Embryonic facial prominence (tissue), 1 donor: Measurements from ENCODE around the gene IFFO2.

Experiments
- DNase-seq: peaks from one replicate; pipeline ENCODE4 v3.0.0-alpha.2; 2016; ENCODE audit errors: extremely low spot score

IFFO2 gene

GRCh38 chr1:18919197-18919905 lies 37.1 kb downstream of the IFFO2 start:
- no peak for DNase-seq

GRCh38 chr1:18918417-18918816 lies 38.1 kb downstream of the IFFO2 start:
- DNase-seq: no peak

GRCh38 chr1:18917071-18917799 lies 39.2 kb downstream of the IFFO2 start:
- DNase-seq: no peak

- DNase-seq: no peak
Observed at GRCh38 chr1:18915341-18915740, 41.1 kb downstream of the IFFO2 start.

- DNase-seq: no peak
Observed at GRCh38 chr1:18913065-18913835, 43.2 kb downstream of the IFFO2 start.

- no peak for DNase-seq
Observed at GRCh38 chr1:18912550-18912949, 43.9 kb downstream of the IFFO2 start.

GRCh38 chr1:18908911-18909771 lies 47.3 kb downstream of the IFFO2 start:
- DNase-seq: no peak

GRCh38 chr1:18907917-18908845 lies 48.3 kb downstream of the IFFO2 start:
- no peak for DNase-seq

GRCh38 chr1:18907021-18907916 lies 49.2 kb downstream of the IFFO2 start:
- DNase-seq: peak; percentile 57

GRCh38 chr1:18903291-18903756 lies 53.2 kb downstream of the IFFO2 start:
- no peak for DNase-seq

- peak; percentile 92 for DNase-seq
Observed at GRCh38 chr1:18902523-18903290, 53.8 kb downstream of the IFFO2 start, which contains the start of gene ALDH4A1. Gene ALDH4A1, minus strand, starts transcription at chr1:18902555. Its CDS starts 32 bp downstream, at chr1:18902523.

- no peak for DNase-seq
Observed at GRCh38 chr1:18901952-18902522, 54.4 kb downstream of the IFFO2 start.

GRCh38 chr1:18901147-18901951 lies 55.1 kb downstream of the IFFO2 start:
- DNase-seq: no peak

GRCh38 chr1:18900303-18900841 lies 56.1 kb downstream of the IFFO2 start:
- no peak for DNase-seq

GRCh38 chr1:18899363-18900049 lies 57.0 kb downstream of the IFFO2 start:
- no peak for DNase-seq

GRCh38 chr1:18898567-18898966 lies 57.9 kb downstream of the IFFO2 start:
- DNase-seq: no peak
